Esophagus muscularis mucosa (tissue), 4 donors: ENCODE measurements around the gene CFHR5.

Source experiments
- EP300 ChIP-seq: sonication (generic); formaldehyde crosslinking; IDR thresholded peaks from one replicate; pipeline ENCODE4 v1.6.1; 2017; ENCODE audit warnings: antibody characterized with exemption
- POLR2AphosphoS5 ChIP-seq, 2 donors: sonication (generic); formaldehyde crosslinking; IDR thresholded peaks; one replicate each; pipeline ENCODE4 v1.6.1; 2017; ENCODE audit warnings: antibody characterized with exemption in 2 of 2
- TF ChIP-seq, protein P1 (sequence below), 3 experiments: fragments of 200-600 bp in 2 of 3; fragments of 450-650 bp in 1 of 3; sonication (generic) in 2 of 3; IDR thresholded peaks; one replicate each; pipeline ENCODE4 v1.5.1; 2017 to 2019; ENCODE audit warnings: antibody characterized with exemption in 3 of 3, mild to moderate bottlenecking in 2 of 3, moderate library complexity in 1 of 3

DNA sequence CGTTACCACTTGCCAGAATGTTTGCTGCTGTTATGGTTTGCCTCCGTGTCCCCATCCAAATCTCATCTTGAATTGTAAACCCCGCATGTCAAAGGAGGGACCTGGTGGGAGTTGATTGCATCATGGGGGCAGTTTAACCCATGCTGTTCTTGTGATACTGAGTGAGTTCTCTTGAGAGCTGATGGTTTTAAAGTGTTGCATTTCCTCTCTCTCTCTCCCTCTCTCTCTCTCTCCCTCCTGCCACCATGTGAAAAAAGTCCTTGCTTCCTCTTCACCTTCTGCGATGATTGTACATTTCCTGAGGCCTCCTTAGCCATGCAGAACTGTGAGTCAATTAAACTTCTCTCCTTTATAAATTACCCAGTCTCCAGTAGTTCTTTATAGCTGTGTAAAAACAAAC, 44.4 kb downstream of the CFHR5 start:
- TF ChIP-seq, protein P1, sequence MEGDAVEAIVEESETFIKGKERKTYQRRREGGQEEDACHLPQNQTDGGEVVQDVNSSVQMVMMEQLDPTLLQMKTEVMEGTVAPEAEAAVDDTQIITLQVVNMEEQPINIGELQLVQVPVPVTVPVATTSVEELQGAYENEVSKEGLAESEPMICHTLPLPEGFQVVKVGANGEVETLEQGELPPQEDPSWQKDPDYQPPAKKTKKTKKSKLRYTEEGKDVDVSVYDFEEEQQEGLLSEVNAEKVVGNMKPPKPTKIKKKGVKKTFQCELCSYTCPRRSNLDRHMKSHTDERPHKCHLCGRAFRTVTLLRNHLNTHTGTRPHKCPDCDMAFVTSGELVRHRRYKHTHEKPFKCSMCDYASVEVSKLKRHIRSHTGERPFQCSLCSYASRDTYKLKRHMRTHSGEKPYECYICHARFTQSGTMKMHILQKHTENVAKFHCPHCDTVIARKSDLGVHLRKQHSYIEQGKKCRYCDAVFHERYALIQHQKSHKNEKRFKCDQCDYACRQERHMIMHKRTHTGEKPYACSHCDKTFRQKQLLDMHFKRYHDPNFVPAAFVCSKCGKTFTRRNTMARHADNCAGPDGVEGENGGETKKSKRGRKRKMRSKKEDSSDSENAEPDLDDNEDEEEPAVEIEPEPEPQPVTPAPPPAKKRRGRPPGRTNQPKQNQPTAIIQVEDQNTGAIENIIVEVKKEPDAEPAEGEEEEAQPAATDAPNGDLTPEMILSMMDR (IDR thresholded peaks at IDR 0.05), result no peak
- TF ChIP-seq POLR2AphosphoS5 (IDR thresholded peaks at IDR 0.05) (no peak), EP300 (no peak)
